GM19324 (cell line): ENCODE data around the gene CPXM1.

Experiments used
- ATAC-seq: cut with Tn5 transposase; IDR thresholded peaks from one replicate; pipeline ENCODE4 v1.9.1; 2021; ENCODE audit warnings: mild to moderate bottlenecking, moderate library complexity; ENCODE audit not compliant: unreplicated experiment, low FRiP score

Gene CPXM1

DNA sequence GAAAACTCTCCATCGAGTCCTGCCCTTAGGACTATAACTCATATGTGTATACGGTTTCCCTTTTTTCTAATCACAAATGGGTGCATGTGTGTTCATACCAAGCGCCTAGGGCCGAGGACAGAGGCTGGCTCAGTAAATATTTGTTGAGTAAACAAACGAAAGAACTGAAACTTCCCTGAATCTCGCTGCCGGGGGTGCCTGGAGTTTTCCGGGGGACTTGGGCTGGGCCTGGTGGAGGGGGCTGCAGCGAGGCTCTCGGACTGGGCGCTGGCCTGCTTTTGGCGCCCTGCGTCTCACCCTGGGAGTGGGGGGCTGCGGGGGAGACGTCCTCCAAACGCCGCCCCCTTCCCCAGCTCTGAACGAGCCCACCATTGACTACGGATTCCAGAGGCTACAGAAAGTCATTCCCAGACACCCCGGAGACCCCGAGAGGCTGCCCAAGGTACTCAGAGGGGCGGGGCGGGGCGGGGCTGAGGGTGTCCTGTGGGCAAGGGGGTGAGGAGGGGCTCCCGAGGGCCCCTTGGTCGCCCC is 49.0 kb downstream of the CPXM1 start:
- no peak for ATAC-seq

DNA sequence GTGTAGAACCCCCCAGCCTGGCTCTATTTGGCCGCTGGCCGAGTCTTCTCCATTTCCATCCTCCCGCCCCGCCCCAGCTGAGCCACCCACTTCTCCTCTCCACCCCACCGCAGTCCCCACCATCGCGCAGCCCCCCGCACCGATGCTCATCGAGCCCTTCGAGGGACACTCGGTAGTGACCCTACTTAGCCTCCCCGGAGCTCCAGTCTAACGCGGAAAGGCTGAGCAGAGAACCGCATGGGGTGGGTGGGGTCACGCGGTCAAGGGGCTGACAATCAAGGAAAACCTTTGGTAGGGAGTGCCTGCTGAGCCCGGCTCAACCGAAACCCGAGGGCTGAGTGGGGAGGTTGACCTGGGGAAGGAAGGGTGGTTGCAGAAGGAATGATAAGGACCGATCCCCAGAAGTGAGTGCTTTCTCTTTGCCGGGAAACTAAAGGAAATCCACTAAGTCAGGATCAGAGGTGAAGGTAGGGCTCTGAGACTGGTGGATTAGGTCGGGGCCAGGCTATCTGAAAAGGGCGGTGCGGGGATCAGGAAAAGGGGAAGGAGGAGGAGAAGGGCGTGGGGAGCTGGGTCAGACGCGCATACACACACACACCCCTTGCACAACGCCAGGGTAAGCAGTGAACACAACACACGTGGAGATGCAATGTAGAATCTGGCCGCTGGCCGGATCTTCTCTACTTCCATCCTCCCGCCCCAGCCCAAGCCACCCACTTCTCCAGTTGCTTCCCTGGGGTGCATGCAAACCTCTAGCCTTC is 49.8 kb downstream of the CPXM1 start:
- no peak for ATAC-seq

DNA sequence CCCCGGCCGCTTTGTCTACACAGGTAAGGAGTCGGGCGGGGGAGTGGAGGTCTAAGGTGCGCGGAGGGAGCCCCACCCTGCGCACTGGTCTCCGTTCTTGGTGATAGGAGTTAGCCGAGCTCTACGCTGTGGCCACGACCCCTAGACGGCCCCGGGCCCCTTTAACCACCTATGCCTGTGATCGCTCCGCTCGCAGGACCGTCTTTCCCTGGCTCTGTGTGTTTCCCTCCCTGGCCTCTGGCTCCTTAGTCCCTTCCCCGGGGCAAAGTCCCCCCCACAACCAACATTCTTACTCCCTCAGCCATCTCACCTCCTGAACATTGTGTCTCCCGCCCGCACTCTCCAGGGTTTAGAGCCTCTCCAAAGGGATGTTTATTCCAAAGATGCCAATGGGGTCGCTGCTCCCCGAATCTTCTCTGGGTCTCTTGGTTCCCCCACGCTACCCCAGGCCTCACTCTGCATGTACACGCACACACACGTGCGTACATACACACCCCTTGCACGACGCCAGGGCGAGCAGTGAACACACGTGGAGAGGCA is 50.4 kb downstream of the CPXM1 start:
- no peak for ATAC-seq

DNA sequence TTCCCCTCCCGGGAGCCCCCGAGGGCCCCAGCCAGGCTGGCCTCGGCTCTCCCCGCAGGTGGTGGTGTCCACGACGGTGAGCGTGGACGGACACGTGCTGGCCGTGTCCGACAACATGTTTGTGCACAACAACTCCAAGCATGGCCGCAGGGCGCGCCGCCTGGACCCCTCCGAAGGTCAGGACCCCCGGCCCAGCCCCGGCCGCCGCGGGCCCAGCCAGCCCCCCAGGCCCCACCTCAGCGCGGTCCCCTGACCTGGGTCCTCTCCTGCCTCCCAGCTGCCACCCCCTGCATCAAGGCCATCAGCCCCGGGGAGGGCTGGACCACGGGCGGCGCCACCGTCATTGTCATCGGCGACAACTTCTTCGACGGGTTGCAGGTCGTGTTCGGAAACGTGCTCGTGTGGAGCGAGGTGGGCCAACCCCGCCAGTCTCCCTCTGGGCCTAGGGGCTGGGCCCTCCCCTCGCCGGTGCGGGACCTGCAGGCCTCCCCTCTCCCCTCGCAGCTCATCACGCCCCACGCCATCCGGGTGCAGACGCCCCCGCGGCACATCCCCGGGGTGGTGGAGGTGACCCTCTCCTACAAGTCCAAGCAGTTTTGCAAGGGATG is 51.0 kb downstream of the CPXM1 start:
- no peak for ATAC-seq

DNA sequence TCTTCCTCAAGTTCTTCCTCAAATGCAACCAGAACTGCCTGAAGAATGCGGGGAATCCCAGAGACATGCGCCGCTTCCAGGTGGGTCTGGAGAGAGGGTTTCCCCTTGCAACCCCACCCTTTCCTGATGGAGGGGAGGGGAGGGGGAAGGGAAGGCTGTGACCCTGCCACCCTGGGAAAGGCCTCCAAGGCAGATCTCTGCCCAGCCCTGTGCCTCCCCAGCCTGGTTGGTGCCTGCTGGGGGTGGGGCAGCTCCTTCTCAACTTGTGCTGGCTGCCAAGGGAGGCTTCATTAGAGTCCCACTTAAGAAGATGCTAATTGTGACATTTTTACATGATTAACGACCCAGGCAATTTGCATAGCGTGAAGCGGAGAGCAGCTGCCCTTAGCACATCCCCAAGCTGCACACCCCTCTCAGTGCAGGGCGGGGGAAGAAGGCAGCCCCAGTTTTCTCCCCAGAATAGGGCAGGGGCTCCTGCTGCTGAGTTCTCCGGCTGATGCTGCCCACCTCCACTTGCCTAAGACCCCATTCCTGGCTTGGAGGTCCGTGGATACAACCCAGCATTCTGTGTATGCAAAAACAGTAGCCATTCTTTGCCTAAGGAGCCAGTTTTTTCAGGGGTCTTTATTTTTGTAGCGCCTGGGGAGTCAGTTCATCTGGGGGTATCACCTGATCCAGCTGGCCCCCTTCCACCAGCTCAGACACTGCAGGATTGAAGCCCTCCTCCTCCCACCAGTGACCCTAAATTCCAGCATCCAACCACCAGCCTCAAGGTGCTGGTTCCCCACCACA is 51.7 kb downstream of the CPXM1 start:
- no peak for ATAC-seq

GRCh38 chr20:2747676-2748235 is 52.7 kb downstream of the CPXM1 start:
- ATAC-seq: no peak

DNA sequence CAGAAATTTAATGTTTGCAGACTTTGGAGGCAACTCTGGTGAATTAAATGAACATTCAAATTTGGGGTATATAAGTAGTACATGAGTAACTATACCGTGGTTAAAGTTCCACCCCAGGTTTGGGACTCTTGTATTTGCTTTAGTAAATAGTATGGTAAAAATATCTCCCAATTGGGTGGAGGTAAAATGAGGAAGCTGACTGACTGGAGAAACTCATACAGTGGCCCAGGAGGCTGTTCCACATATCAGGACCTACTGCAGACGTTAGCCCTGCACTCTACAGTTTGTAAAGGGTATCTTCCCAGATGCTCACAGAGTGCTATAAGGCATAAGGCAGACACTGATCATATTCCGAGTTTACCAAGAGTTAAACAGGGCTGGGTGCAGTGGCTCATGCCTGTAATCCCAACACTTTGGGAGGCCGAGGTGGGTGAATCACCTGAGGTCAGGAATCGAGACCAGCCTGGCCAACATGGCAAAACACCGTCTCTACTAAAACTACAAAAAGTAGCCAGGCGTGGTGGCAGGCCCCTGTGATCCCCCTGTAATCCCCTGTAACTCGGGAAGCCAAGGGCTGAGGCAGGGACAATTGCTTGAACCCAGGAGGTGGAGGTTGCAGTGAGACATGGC is 53.7 kb downstream of the CPXM1 start:
- no peak for ATAC-seq

DNA sequence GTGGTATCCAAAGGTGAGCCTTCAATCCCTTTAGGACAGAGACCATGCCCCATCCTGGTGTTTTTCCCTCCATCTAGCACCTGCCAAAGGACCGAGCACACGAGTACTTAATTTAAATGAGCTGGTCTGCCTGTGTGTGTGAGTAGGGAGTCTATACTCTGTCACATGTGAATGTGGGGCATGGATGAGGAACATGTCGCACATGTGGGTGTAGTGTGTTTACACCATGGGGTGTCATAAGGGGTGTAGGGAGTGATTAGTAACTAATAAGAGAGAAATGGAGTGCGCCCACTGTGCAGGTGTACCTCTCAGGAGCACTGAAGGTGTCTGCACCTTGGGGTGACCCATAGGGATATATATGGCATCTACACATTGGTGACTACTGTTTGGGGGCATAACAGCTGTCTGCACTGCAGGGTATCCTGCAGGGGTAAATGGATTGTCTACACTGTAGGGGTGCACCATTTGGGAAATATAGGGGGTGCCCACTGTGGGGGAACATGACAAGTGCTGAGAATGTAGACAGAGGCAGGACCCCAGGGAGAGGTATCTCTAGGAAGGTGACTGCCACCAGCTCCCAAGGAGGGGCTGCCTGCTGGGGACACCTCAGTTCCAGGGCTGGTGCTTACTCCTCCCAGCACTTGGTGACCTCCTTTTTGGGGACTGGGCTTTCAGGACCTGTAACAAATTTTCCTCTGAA is 54.3 kb downstream of the CPXM1 start:
- ATAC-seq: no peak

DNA sequence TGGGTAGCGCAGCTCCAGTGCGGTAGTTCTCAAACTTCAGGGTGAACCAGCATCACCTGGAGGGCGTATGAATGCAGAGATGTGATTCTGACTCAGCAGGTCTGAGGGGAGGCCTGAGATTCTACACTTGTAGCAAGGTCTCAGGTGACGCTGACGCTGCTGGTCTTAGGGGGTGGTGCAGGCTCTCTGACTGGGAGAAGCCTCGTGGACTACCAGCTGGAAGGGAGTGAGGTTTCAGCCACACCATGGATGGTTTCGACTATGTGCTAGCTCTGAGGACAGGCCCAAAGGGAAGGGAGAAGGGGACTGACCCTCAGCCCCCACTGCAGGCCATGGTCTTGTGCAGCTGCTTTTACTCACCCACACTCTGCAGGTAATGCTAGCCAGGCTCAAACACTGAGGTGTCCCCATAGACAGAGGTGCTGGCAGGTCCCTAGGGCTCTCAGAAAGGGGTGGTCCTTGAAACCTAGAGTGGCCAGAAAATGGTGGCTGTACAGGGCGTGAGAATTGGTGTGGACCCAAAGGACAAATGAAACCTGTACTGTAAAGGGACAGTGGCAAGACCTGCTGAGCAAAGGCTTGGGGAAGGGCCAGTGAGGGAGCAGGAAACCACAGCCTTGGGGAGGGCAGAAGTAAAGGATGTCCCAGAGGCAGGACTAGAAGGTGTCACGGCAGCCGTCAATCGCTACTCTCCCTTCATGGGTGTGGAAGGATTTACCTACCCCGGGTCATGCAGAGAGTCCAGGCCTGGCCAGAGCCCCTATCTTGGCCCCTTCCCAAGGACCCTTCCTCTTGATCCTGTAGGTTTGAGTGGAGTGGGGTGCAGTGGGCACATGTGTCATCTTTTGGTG is 55.1 kb downstream of the CPXM1 start:
- no peak for ATAC-seq
